ENCODE measurements around the gene TMEM17.

DNA sequence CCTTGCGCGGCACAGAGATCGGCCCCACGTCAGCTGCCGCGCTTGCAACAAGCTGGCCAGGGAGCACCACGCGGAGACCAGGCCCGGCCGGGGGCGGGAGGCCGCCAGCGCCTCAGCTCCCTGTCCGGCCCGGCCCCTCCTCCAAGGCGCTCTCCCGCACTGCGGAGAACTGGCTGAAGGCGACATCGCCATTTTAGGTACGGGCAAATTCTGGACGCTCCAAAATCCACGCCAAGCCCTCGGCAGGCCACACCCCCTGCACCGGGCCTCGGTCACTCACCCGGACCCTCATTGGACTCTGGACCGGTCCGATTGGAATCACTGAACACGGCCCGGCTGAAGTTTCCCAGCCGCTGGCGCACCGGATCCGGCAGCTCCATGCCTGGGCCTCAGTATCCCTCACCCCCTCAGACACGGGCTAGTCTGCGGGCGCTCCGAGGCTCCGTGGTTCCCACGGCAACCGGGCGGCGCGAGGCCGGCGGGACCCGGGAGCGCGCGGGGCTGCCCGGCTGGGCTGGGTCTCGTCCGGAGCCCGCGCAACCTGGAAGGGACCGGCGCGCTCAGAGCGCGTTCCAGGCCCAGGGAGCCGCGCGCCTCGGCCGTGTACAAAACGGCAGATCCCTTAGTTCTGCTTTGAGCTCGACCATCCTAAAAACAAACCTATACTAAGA lies at the start of gene TMEM17:
- TF ChIP-seq, protein P1, sequence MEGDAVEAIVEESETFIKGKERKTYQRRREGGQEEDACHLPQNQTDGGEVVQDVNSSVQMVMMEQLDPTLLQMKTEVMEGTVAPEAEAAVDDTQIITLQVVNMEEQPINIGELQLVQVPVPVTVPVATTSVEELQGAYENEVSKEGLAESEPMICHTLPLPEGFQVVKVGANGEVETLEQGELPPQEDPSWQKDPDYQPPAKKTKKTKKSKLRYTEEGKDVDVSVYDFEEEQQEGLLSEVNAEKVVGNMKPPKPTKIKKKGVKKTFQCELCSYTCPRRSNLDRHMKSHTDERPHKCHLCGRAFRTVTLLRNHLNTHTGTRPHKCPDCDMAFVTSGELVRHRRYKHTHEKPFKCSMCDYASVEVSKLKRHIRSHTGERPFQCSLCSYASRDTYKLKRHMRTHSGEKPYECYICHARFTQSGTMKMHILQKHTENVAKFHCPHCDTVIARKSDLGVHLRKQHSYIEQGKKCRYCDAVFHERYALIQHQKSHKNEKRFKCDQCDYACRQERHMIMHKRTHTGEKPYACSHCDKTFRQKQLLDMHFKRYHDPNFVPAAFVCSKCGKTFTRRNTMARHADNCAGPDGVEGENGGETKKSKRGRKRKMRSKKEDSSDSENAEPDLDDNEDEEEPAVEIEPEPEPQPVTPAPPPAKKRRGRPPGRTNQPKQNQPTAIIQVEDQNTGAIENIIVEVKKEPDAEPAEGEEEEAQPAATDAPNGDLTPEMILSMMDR (IDR thresholded peaks at IDR 0.05): no peak
- peak; percentile 44 to 71 (median 66) for TF ChIP-seq POLR2A (IDR thresholded peaks at IDR 0.05)
